SK-N-SH (cell line): ENCODE results near the gene SH3GLB1. TPM values are rescaled to one million over a fixed set of nuclear protein-coding genes. Genes with fewer than 3 reads are reported as not detected.
"Not testable (repeated sequence)": the region's sequence is repeated elsewhere in the genome, so short reads cannot be mapped to it uniquely, and the experiment has no call there.

ENCODE experiments used
- CTCF ChIA-PET: fragments of 300-600, 350-600 bp; formaldehyde crosslinking; extraction: SDS; loops from one replicate; lab custom pipeline; 2021; lab: Yijun Ruan, JAX
- POLR2A ChIA-PET: fragments of 350-600 bp; sonication (Branson Sonifier 250); formaldehyde crosslinking; extraction: SDS; loops from one replicate; lab custom pipeline; 2020; ENCODE audit warnings: antibody characterized with exemption, inconsistent platforms; lab: Yijun Ruan, JAX
- DNase-seq: peaks from one replicate; pipeline ENCODE4 v3.0.0; 2012
- H2AFZ ChIP-seq: fragments of 200-600 bp; sonication (generic); 2 replicates; pipeline ENCODE4 v1.8.1; 2016; ENCODE audit warnings: antibody characterized with exemption, mild to moderate bottlenecking, low read depth
- H3F3A ChIP-seq: fragments of 200-600 bp; sonication (generic); replicated peaks from 2 replicates; pipeline ENCODE3; 2016; ENCODE audit warnings: antibody characterized with exemption, mild to moderate bottlenecking; ENCODE audit not compliant: insufficient read depth
- H3K27ac ChIP-seq, 2 experiments: fragments of 200-500 bp in 1 of 2; fragments of 200-600 bp in 1 of 2; sonication (Bioruptor generic) in 1 of 2; sonication (generic), shearing (Covaris generic) in 1 of 2; 2 replicates each; pipeline versions ENCODE4 v1.5.1 to v1.6.1; 2014 to 2016; ENCODE audit warnings: low read depth in 2 of 2, inconsistent platforms in 1 of 2, low read length in 1 of 2, mild to moderate bottlenecking in 1 of 2, mixed read lengths in 1 of 2
- H3K27me3 ChIP-seq: fragments of 200-600 bp; sonication (generic), shearing (Covaris generic); 2 replicates; pipeline ENCODE4 v1.6.1; 2016; ENCODE audit warnings: mixed run types; ENCODE audit not compliant: insufficient read depth
- H3K36me3 ChIP-seq, 2 experiments: fragments of 200-500 bp in 1 of 2; fragments of 200-600 bp in 1 of 2; sonication (Bioruptor generic) in 1 of 2; sonication (generic) in 1 of 2; replicated peaks in 1 of 2; 2 replicates each; pipeline versions ENCODE3 to v1.5.1; 2014 to 2016; ENCODE audit warnings: low read length in 1 of 2, mild to moderate bottlenecking in 1 of 2; ENCODE audit not compliant: insufficient read depth in 2 of 2, control insufficient read depth in 1 of 2
- H3K4me1 ChIP-seq, 2 experiments: fragments of 200-500 bp in 1 of 2; fragments of 200-600 bp in 1 of 2; sonication (Bioruptor generic) in 1 of 2; sonication (generic), shearing (Covaris generic) in 1 of 2; 2 replicates each; pipeline versions ENCODE4 v1.5.1 to v1.6.1; 2014 to 2016; ENCODE audit warnings: low read depth in 1 of 2, low read length in 1 of 2, mixed run types in 1 of 2; ENCODE audit not compliant: insufficient read depth in 2 of 2, control insufficient read depth in 1 of 2
- H3K4me2 ChIP-seq: fragments of 200-600 bp; sonication (generic), shearing (Covaris generic); 2 replicates; pipeline ENCODE4 v1.6.1; 2017; ENCODE audit warnings: mixed run types
- H3K4me3 ChIP-seq, 2 experiments: fragments of 200-500 bp in 1 of 2; fragments of 200-600 bp in 1 of 2; sonication (Bioruptor generic) in 1 of 2; sonication (generic), shearing (Covaris generic) in 1 of 2; 2 replicates each; pipeline versions ENCODE4 v1.5.1 to v1.8.1; 2014 to 2016; ENCODE audit warnings: low read depth in 2 of 2, inconsistent platforms in 1 of 2, low read length in 1 of 2, mild to moderate bottlenecking in 1 of 2, mixed read lengths in 1 of 2, moderate library complexity in 1 of 2
- H3K79me2 ChIP-seq: fragments of 200-600 bp; sonication (generic); 2 replicates; pipeline ENCODE4 v1.8.1; 2017; ENCODE audit warnings: mild to moderate bottlenecking; ENCODE audit not compliant: insufficient read depth
- H3K9ac ChIP-seq: fragments of 200-600 bp; sonication (generic); 2 replicates; pipeline ENCODE4 v1.6.1; 2017; ENCODE audit warnings: mixed run types
- H3K9me2 ChIP-seq: fragments of 200-600 bp; sonication (generic); 2 replicates; pipeline ENCODE4 v1.6.1; 2017; ENCODE audit warnings: mixed run types
- H3K9me3 ChIP-seq: fragments of 200-600 bp; sonication (generic); 2 replicates; pipeline ENCODE4 v1.6.1; 2017; ENCODE audit warnings: mixed run types, mild to moderate bottlenecking, moderate library complexity
- H4K20me1 ChIP-seq: fragments of 200-600 bp; sonication (generic); 2 replicates; pipeline ENCODE4 v1.6.1; 2017; ENCODE audit warnings: mild to moderate bottlenecking, mixed run types; ENCODE audit not compliant: insufficient read depth
- EP300 ChIP-seq, 2 experiments: IDR thresholded peaks; 2 replicates each; pipeline versions ENCODE4 v1.4.0 to v1.6.1; 2012; ENCODE audit warnings: borderline replicate concordance in 1 of 2, low read depth in 1 of 2, low read length in 1 of 2
- FOSL2 ChIP-seq: IDR thresholded peaks from 2 replicates; pipeline ENCODE4 v1.4.0; 2012; ENCODE audit warnings: low read depth, mild to moderate bottlenecking, moderate library complexity, borderline replicate concordance
- FOXM1 ChIP-seq: IDR thresholded peaks from 2 replicates; pipeline ENCODE4 v1.4.0; 2012; ENCODE audit warnings: low read depth, mild to moderate bottlenecking
- IRF3 ChIP-seq: fragments of 150-350 bp; IDR thresholded peaks from 2 replicates; pipeline ENCODE4 v1.6.1; 2016; ENCODE audit warnings: mild to moderate bottlenecking, low read depth, low read length
- JUND ChIP-seq: IDR thresholded peaks from 2 replicates; pipeline ENCODE4 v1.4.0; 2012
- MEF2A ChIP-seq: IDR thresholded peaks from 2 replicates; pipeline ENCODE4 v1.4.0; 2012; ENCODE audit warnings: low read depth, borderline replicate concordance
- RAD21 ChIP-seq: IDR thresholded peaks from 2 replicates; pipeline ENCODE4 v1.6.1; 2012; ENCODE audit warnings: mild to moderate bottlenecking, low read length
- RXRA ChIP-seq: IDR thresholded peaks from 2 replicates; pipeline ENCODE4 v1.4.0; 2012; ENCODE audit warnings: low read depth, mild to moderate bottlenecking, borderline replicate concordance
- SIN3A ChIP-seq: IDR thresholded peaks from 2 replicates; pipeline ENCODE4 v1.6.1; 2012; ENCODE audit warnings: low read depth, mild to moderate bottlenecking, low read length, moderate library complexity, borderline replicate concordance
- YY1 ChIP-seq: IDR thresholded peaks from 2 replicates; pipeline ENCODE4 v1.4.0; 2012; ENCODE audit warnings: low read depth, mild to moderate bottlenecking
- ZBTB33 ChIP-seq: IDR thresholded peaks from 2 replicates; pipeline ENCODE4 v1.4.0; 2012; ENCODE audit warnings: low read depth, borderline replicate concordance
- WGBS: methylation state at CpG from one replicate; pipeline ENCODE4 v1.1.6; 2017; ENCODE audit warnings: low lambda C conversion rate; 5-methylcytosine and 5-hydroxymethylcytosine counted together
- polyA plus RNA-seq, 3 experiments: library from polyadenylated mRNA; depleted of rRNA; stranded (reverse); fragments of >200 nt; gene quantifications; 2 replicates each; pipeline ENCODE4 v1.2.3, GENCODE V29; 2012
- TF ChIP-seq, protein P1 (sequence below): fragments of 200-600 bp; sonication (generic); IDR thresholded peaks from 2 replicates; pipeline ENCODE4 v1.6.1; 2017; ENCODE audit warnings: antibody characterized with exemption, mild to moderate bottlenecking, moderate library complexity
- TF ChIP-seq, protein P2 (sequence below): IDR thresholded peaks from 2 replicates; pipeline ENCODE4 v1.4.0; 2012; ENCODE audit warnings: low read depth

SH3GLB1 gene
- polyA plus RNA-seq, 1 of the 3 experiments (the other 2 are of a cell fraction): 13.2 TPM

DNA sequence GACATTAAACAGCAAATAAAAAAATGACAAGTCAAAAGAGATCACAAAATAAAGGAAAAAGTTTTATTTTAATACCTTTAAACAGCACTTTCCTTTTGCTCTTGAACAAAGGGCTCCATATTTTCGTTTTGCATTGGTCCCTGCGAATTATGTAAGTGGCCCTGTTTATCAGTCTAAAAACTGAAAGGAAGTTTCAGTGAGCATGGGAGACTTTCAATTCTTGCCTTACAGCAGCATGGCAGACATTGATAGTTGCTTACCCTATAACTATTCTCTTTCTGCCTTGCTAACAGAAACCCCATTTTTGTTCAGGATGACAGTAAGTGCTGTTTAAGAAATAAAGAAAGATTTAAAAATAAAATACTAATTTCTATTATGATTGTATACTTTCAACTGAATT, 5.2 kb upstream of the SH3GLB1 start:
- CTCF ChIA-PET: no interaction called here
- TF ChIP-seq, protein P1, sequence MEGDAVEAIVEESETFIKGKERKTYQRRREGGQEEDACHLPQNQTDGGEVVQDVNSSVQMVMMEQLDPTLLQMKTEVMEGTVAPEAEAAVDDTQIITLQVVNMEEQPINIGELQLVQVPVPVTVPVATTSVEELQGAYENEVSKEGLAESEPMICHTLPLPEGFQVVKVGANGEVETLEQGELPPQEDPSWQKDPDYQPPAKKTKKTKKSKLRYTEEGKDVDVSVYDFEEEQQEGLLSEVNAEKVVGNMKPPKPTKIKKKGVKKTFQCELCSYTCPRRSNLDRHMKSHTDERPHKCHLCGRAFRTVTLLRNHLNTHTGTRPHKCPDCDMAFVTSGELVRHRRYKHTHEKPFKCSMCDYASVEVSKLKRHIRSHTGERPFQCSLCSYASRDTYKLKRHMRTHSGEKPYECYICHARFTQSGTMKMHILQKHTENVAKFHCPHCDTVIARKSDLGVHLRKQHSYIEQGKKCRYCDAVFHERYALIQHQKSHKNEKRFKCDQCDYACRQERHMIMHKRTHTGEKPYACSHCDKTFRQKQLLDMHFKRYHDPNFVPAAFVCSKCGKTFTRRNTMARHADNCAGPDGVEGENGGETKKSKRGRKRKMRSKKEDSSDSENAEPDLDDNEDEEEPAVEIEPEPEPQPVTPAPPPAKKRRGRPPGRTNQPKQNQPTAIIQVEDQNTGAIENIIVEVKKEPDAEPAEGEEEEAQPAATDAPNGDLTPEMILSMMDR: no peak
- TF ChIP-seq EP300 (IDR thresholded peaks at IDR 0.05; ENCODE audit: borderline replicate concordance in 1 of 2, low read depth in 1 of 2, low read length in 1 of 2) (no peak), RXRA (no peak), JUND (no peak)
- POLR2A ChIA-PET: no interaction called here

GRCh38 chr1:86701731-86702130, 2.6 kb upstream of the SH3GLB1 start:
- CTCF ChIA-PET: no interaction called here
- Histone ChIP-seq H3K4me1 (peaks cover 0 to 8% of the 10 kb centered on the region in 2 experiments; a peak in 2 of 4 replicates), H3K79me2 (peaks cover 18% of the 10 kb centered on the region), H3K9me2 (no peaks in the 10 kb centered on the region), H3K9me3 (no peaks in the 10 kb centered on the region), H3K4me2 (no peak overlapping the region), H3K36me3 (no peaks in the 10 kb centered on the region), H3K27me3 (no peaks in the 10 kb centered on the region), H3F3A (peaks cover 12% of the 10 kb centered on the region), H3K27ac (no peak overlapping the region), H3K9ac (no peak overlapping the region), H2AFZ (no peak overlapping the region), H3K4me3 (no peak overlapping the region), H4K20me1 (peaks cover 13% of the 10 kb centered on the region)
- POLR2A ChIA-PET: no interaction called here
- 63% methylated on average over 1 of the region's 1 CpG for WGBS
- TF ChIP-seq, protein P2, sequence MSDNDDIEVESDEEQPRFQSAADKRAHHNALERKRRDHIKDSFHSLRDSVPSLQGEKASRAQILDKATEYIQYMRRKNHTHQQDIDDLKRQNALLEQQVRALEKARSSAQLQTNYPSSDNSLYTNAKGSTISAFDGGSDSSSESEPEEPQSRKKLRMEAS: no peak
- TF ChIP-seq RXRA (no peak), FOXM1 (no peak), FOSL2 (no peak), MEF2A (no peak), YY1 (no peak), RAD21 (no peak), SIN3A (no peak), EP300 (IDR thresholded peaks at IDR 0.05; ENCODE audit: borderline replicate concordance in 1 of 2, low read depth in 1 of 2, low read length in 1 of 2) (no peak), IRF3 (no peak), ZBTB33 (no peak)
- DNase-seq: no peak

More for the DNA sequence above, 5.2 kb upstream of the SH3GLB1 start:
- no peak overlapping the region for H3K4me2 ChIP-seq
- H3F3A ChIP-seq: peaks cover 5% of the 10 kb centered on the region
- no peaks in the 10 kb centered on the region for H3K36me3 ChIP-seq
- no peak overlapping the region for H3K27ac ChIP-seq
- no peak overlapping the region for H3K4me3 ChIP-seq
- no peak overlapping the region for H3K9ac ChIP-seq
- no peak overlapping the region for H2AFZ ChIP-seq
- no peaks in the 10 kb centered on the region for H4K20me1 ChIP-seq
- 54% methylated on average over 2 of the region's 2 CpGs for WGBS
- peaks cover 3 to 4% of the 10 kb centered on the region in 2 experiments; a peak in 1 of 4 replicates for H3K4me1 ChIP-seq
- no peaks in the 10 kb centered on the region for H3K9me2 ChIP-seq
- no peaks in the 10 kb centered on the region for H3K27me3 ChIP-seq
- H3K79me2 ChIP-seq: no peaks in the 10 kb centered on the region
- no peak for DNase-seq
- H3K9me3 ChIP-seq: no peaks in the 10 kb centered on the region

- H3K27ac ChIP-seq, H3K4me2 ChIP-seq, H2AFZ ChIP-seq, H3K27me3 ChIP-seq, DNase-seq, H3K9me2 ChIP-seq, H3K36me3 ChIP-seq, POLR2A ChIA-PET, H3K4me3 ChIP-seq, H3K9ac ChIP-seq, H3K4me1 ChIP-seq, H3K9me3 ChIP-seq: not testable (repeated sequence)
- Histone ChIP-seq H4K20me1 (peaks cover 26% of the 10 kb centered on the region), H3F3A (peaks cover 12% of the 10 kb centered on the region), H3K79me2 (peaks cover 31% of the 10 kb centered on the region)
- WGBS: 95% methylated on average over 5 of the region's 5 CpGs
- CTCF ChIA-PET: interaction anchor here (1.4 to 4.3 kb wide), 6 partner anchors 14 to 229 kb away, joined by 5 to 35 read pairs (median 15); no protein-coding TSS in a partner anchor
Measured at GRCh38 chr1:86702954-86703494, 1.4 kb upstream of the SH3GLB1 start.
